Liver (tissue), 3 donors: Measurements from ENCODE around the gene NOL4L.

Experiments
- ATF3 ChIP-seq: IDR thresholded peaks from 2 replicates; pipeline ENCODE4 v1.6.1; 2016; ENCODE audit warnings: antibody characterized with exemption
- CTCF ChIP-seq: fragments of 150-350 bp; IDR thresholded peaks from 2 replicates; pipeline ENCODE4 v1.5.1; 2017; ENCODE audit warnings: improper control_type of control experiment, low read depth, low read length; ENCODE audit not compliant: missing input control
- JUND ChIP-seq, 2 donors: IDR thresholded peaks; 2 replicates each; pipeline ENCODE4 v1.6.1; 2016; ENCODE audit warnings: antibody characterized with exemption in 2 of 2
- MAX ChIP-seq: IDR thresholded peaks from 2 replicates; pipeline ENCODE4 v1.6.1; 2016; ENCODE audit warnings: antibody characterized with exemption
- NR2F2 ChIP-seq: IDR thresholded peaks from 2 replicates; pipeline ENCODE4 v1.6.1; 2016; ENCODE audit warnings: antibody characterized with exemption
- RAD21 ChIP-seq, 2 donors: IDR thresholded peaks; 2 replicates each; pipeline ENCODE4 v1.6.1; 2016; ENCODE audit warnings: antibody characterized with exemption in 2 of 2, mild to moderate bottlenecking in 2 of 2
- REST ChIP-seq: IDR thresholded peaks from 2 replicates; pipeline ENCODE4 v1.6.1; 2016; ENCODE audit warnings: antibody characterized with exemption, mild to moderate bottlenecking
- RXRA ChIP-seq, 2 donors: IDR thresholded peaks; 2 replicates each; pipeline ENCODE4 v1.6.1; 2017 to 2018; ENCODE audit warnings: antibody characterized with exemption in 2 of 2, mild to moderate bottlenecking in 1 of 2
- SP1 ChIP-seq: IDR thresholded peaks from 2 replicates; pipeline ENCODE4 v1.6.1; 2018; ENCODE audit warnings: antibody characterized with exemption, mild to moderate bottlenecking
- TAF1 ChIP-seq: conservative IDR thresholded peaks from 2 replicates; pipeline ENCODE4 v1.6.1; 2016; ENCODE audit warnings: antibody characterized with exemption, mild to moderate bottlenecking
- YY1 ChIP-seq: IDR thresholded peaks from 2 replicates; pipeline ENCODE4 v1.6.1; 2016; ENCODE audit warnings: antibody characterized with exemption, mild to moderate bottlenecking
- ZBTB33 ChIP-seq: IDR thresholded peaks from 2 replicates; pipeline ENCODE4 v1.6.1; 2016; ENCODE audit warnings: antibody characterized with exemption
- donor health status: healthy.
- donor health status: healthy.

- TF ChIP-seq NR2F2: no peak
- TF ChIP-seq TAF1: no peak
- no peak for TF ChIP-seq CTCF
- no peak for TF ChIP-seq ZBTB33
- TF ChIP-seq RXRA (IDR thresholded peaks at IDR 0.05): no peak
- no peak for TF ChIP-seq JUND (IDR thresholded peaks at IDR 0.05)
- no peak for TF ChIP-seq YY1
- no peak for TF ChIP-seq RAD21 (IDR thresholded peaks at IDR 0.05)
- TF ChIP-seq MAX: no peak
- TF ChIP-seq SP1: no peak
- no peak for TF ChIP-seq REST
- TF ChIP-seq ATF3: no peak
Observed at GRCh38 chr20:32429745-32430360, 155.3 kb downstream of the NOL4L start.
